ENCODE data around the gene HELZ.

Gene HELZ

DNA sequence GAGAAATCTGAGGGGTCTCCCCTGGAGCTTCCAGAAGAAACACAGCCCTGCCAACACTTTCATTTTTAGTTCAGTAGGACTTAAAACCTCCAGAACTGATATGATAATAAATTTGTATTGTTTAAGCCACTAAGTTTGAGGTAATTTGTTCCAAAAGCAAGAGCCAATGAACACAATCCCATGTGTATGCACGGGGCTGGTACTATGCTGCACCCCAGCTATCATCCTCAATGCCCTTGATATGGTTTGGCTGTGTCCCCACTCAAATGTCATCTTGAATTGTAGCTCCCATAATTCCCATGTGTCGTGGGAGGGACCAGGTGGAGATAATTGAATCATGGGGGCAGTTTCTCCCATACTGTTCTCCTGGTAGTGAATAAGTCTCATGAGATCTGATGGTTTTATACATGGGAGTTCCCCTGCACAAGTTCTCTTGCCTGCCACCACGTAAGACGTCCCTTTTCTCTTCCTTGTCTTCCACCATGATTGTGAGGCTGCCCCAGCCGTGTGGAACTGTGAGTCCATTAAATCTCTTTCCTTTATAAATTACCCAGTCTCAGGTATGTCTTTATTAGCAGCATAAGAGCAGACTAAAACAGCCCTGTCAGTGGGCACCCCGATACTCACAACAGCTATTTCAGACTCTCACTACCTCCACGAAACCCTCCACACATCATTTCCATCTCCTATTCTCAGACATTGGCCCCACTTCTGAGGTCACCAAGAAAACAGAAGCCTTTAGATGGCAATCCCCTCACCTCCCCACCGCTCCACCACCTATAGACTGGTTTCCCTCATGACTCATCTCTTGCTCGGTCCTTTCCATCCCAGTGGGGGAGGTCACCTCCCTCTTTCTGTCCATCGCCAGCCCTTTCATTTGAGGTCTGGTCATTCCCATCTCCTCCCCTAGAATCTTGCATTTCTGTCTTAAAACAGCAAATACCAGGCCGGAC, 209.6 kb downstream of the HELZ start:
- DNase-seq (ENCODE audit: low read depth in 1 of 2, low spot score in 1 of 2) = no peak

DNA sequence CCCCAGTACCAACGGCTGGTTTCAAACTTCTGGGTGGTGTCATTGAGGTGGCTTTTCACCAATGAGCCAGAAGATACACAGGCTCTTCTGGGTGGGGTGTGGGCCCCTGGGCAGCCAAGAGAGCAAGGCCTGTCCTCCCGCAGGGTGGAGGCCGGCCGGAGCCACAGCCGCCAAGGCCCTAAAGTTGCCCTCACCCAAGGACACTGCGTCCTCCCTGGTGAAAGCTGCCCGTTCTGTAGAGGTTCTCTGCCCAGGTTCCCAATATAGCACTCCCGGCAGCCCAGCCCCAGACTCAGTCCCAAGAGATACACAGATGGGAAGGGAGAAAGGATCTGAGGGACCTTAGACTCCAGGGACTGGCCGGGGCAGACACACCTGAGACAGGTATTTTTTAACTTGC, 211.4 kb downstream of the HELZ start:
- no peak for DNase-seq (ENCODE audit: low read depth in 1 of 2, low spot score in 1 of 2)

DNA sequence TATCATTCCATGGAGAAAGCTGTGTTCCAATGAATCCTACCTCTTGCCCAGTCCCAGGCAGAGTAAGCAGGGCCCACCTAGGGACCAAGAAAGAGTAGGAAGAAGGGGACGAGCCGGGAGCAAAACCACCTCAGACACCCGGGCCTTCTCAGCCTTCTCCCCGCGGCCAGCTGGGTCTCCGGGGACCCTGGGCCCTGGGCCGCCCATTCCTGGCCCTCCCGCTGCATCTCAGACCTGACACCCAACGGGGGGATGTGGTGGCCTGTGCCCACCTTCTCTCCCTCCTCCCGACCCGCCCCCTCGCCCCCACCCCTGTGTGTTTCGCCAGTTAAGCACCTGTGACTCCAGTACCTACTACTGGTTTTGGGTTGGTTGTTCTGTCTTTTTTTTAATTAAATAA, 212.0 kb downstream of the HELZ start:
- no peak for DNase-seq (ENCODE audit: low read depth in 1 of 2, low spot score in 1 of 2)

DNA sequence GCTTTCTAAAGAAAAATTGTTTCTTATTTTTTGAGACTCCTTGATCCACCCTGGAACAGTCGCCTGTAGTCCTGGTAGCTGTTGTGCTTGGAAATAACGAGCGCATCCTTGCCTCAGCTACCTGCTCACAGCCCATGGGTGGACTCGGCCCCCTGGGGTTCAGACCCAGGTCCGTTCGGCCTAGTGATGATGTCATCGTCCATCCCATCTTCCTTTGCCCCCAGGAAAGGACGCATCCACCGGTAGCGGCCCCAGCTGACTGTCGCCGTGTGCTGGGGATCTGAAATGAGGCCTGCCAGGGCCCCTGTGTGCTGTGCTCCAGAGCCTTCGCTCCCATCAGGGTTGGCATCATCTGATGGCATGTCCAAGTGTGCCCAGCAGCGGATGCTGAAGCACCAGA, 212.6 kb downstream of the HELZ start:
- DNase-seq (ENCODE audit: low read depth in 1 of 2, low spot score in 1 of 2) = no peak

DNA sequence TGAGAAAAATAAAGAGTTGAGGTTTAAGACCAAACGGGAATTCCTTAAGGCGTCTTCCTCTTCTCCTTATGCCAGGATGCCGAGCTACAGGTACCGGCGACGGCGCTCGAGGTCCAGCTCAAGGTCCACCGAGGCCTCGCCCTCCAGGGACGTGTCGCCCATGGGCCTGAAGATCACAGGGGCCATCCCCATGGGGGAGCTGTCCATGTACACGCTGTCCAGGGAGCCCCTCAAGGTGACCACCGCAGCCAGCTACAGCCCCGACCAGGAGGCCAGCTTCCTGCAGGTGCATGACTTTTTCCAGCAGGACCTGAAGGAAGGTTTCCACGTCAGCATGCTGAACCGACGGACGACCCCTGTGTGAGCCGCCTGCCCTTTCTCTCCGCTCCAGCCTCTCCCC, 214.4 kb downstream of the HELZ start:
- DNase-seq (ENCODE audit: low read depth in 1 of 2, low spot score in 1 of 2) = no peak

DNA sequence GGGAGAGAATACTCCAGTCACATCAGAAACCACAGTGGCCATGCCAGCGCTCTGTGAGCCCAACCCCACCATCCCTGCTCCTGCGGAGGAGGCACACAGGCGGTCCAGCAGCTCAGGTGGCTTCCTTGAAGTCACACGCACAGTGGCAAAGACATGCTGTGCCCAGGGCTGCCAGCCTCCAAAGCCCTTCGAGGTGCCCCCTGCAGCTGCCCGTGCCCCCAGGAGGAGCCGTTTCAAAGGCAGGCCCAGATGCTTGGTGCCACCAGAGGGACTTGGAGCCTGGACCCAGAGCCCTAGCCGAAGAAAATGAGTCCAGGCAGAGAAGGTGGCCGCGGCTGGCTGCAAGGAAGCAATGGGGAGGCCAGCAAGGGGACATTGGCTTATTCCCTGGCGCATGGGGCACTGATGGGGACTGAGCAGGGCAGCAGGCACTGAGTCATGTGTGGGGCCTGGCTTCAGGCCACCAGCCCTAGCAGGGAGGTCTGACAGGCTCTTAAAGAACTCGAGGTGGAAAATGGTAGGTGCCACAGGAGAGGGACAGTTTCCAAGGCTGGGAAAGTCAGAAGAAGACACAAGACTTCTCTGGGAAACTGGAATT, 217.9 kb downstream of the HELZ start:
- DNase-seq (ENCODE audit: low read depth in 1 of 2, low spot score in 1 of 2) = no peak

DNA sequence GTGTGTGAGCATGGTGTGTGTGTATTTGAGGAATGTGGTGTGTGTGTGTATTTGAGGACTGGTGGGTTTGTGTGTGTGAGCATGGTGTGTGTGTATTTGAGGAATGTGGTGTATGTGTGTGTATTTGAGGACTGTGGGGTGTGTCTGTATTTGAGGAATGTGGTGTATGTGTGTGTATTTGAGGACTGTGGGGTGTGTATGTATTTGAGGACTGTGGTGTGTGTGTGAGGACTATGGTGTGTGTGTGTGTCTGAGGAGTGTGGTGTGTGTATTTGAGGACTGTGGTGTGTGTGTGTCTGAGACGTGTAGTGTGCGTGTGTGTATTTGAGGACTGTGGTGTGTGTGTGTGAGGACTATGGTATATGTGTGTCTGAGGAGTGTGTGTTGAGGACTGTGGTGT, 218.7 kb downstream of the HELZ start:
- DNase-seq (ENCODE audit: low read depth in 1 of 2, low spot score in 1 of 2) = no peak

DNA sequence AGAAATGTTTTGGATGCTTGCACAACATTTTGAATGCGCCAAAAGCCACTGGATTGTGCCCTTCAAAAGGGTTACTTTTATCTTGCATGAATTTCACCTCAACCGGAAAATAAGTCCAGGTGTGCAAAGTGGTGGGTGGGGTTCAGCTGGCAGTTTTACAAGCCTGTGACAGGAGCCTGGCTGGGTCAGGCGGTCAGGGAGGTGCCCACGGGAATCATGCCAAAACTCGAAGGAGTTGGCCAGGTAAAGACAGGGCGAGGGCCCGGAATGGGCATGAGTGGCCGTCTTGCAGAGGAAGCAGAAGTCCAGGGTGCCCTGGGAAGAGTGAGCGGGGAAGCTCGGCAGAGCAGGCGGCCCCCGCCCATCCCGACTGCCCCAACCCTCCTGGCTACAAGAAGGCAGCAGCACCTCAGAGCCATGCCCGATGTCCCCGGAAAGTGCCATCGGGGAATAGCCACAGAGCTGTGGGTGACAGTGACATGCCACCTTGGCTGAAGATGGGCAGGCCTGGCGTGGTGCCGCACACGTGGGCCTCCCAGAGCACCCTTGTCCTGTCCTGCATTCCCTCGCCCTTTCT, 219.7 kb downstream of the HELZ start:
- DNase-seq (ENCODE audit: low read depth in 1 of 2, low spot score in 1 of 2) = no peak

DNA sequence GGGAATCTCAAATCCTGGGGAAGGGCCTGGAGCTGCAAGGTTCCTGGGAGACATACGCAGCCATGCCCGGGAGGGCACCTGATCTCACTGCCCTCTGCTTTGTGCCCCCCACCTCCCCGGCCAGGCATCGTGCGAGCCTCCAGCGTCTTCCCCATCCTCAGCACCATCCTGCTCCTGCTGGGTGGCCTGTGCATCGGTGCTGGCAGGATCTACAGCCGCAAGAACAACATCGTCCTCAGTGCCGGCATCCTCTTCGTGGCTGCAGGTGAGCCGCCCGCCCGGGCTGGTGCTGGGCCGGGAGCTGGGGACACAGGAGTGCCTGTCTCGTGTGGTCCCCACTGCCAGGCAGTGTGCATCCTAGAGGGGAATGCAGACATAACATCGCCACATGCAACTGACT, 220.3 kb downstream of the HELZ start:
- no peak for DNase-seq (ENCODE audit: low read depth in 1 of 2, low spot score in 1 of 2)

DNA sequence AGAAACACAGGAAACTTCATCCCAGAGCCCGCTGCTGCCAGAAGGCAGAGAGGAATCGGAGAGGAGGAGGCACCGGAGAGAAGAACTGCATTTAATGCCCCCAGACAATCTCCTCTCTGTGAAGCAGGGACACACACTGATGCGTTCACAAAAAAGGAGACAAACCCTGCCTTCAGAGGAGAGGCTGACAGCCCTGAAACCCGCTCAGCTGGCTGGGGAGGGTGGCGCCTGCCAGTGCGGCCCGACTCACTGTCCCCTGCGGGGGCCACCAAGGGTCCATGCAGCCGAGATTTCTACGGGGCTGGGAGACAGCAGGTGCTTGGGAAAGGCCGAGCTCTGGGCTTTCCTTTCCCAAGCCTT, 222.6 kb downstream of the HELZ start:
- DNase-seq (ENCODE audit: low read depth in 1 of 2, low spot score in 1 of 2) = no peak

DNA sequence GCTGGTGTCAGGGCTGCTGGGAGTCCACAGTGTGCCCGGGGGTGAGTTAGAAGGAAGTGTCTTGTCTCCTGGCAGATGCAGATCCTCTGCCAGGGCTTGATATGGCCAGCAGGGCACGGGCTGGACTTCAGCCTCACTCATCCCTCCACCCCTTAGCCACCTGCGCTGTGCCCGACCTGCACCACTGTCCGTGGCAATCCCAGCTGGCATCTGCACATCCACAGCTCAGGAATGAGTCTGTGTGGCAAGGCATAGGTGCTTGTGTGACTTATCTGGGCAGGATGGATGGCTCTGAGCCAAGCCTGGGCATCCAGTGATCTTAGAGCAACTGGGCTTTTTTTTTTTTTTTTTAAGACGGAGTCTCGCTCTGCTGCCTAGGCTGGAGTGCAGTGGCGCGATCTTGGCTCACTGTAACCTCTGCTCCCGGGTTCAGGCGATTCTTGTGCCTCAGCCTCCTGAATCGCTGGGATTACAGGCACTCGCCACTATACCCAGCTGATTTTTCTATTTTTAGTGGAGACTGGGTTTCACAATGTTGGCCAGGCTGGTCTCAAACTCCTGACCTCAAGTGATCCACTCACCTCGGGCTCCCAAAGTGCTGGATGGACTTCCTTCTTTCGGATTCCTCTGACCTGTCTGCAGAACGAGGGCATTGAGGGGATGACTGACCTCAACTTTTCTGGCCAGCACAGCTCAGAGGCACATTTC, 223.1 kb downstream of the HELZ start:
- DNase-seq (ENCODE audit: low read depth in 1 of 2, low spot score in 1 of 2) = no peak

DNA sequence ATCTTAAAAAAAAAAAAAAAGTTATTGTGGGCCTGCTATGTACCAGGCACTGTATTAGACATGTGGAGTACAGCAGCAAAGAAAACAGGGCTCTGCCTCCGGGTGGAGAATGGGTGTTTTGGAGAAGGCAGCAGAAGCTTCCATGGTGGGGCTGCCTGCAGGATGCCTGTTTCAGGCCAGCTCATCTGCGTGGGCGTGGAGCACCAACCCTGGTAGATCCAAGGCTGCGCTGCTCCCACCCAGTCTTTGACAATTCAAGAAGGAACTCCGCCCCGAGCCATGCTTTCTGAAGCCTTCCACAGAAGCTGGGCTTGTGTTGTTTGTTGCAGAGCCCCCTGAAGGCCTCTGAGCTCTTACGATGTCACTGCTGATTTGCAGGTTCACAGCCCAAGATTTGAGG, 223.8 kb downstream of the HELZ start:
- no peak for DNase-seq (ENCODE audit: low read depth in 1 of 2, low spot score in 1 of 2)

Data from stimulated activated CD4-positive, alpha-beta T cell treated with anti-CD3 and anti-CD28 coated beads, Interleukin-15, amount 100 ng/mL, for 1 hour (primary cell).